Ascending aorta (tissue), 2 donors: Measurements from ENCODE around the gene EMC8. TPM values are rescaled to one million over a fixed set of nuclear protein-coding genes. Genes with fewer than 3 reads are reported as not detected.

Experiments used
- DNase-seq, 2 donors: peaks; one replicate each; pipeline ENCODE4 v3.0.0-alpha.2; 2019; ENCODE audit warnings: low spot score in 2 of 2
- H3K27ac ChIP-seq, 2 donors: fragments of 200-600 bp; sonication (generic); one replicate each; pipeline ENCODE4 v1.5.1; 2016 to 2017; ENCODE audit warnings: mild to moderate bottlenecking in 1 of 2
- H3K27me3 ChIP-seq: fragments of 200-600 bp; sonication (generic); one replicate; pipeline ENCODE4 v1.5.1; 2017
- H3K36me3 ChIP-seq, 2 donors: fragments of 200-600 bp; sonication (generic); one replicate each; pipeline ENCODE4 v1.5.1; 2016
- H3K4me1 ChIP-seq, 2 donors: fragments of 200-600 bp; sonication (generic); one replicate each; pipeline ENCODE4 v1.5.1; 2016 to 2017; ENCODE audit warnings: mild to moderate bottlenecking in 1 of 2
- H3K4me3 ChIP-seq, 2 donors: fragments of 200-600 bp; sonication (generic); one replicate each; pipeline ENCODE4 v1.5.1; 2016 to 2017; ENCODE audit warnings: mild to moderate bottlenecking in 1 of 2
- H3K9me3 ChIP-seq, 2 donors: fragments of 200-600 bp; sonication (generic); one replicate each; pipeline ENCODE4 v1.5.1; 2016
- CTCF ChIP-seq, 3 experiments: fragments of 200-600 bp in 2 of 3; fragments of 450-650 bp in 1 of 3; sonication (generic) in 2 of 3; IDR thresholded peaks; one replicate each; pipeline ENCODE4 v1.5.1; 2016 to 2019; ENCODE audit warnings: antibody characterized with exemption in 3 of 3, mild to moderate bottlenecking in 1 of 3, moderate library complexity in 1 of 3
- intact Hi-C: fragments of 100-400 bp; cut with DNase I; formaldehyde crosslinking; loops from one replicate; pipeline ENCODE4 v1.15.1; 2023
- total RNA-seq: library from RNA; depleted of rRNA; stranded (reverse); fragments of >200 nt; gene quantifications from one replicate; pipeline ENCODE4 v1.1.0, GENCODE V29; 2016

The EMC8 gene
- total RNA-seq, 1 donor from 2014 or later: 11.9 TPM

- no peak for TF ChIP-seq CTCF (IDR thresholded peaks at IDR 0.05)
- Histone ChIP-seq H3K9me3 (no peaks in the 10 kb centered on the region), H3K4me1 (no peaks in the 10 kb centered on the region), H3K36me3 (no peaks in the 10 kb centered on the region), H3K4me3 (no peak overlapping the region), H3K27me3 (no peaks in the 10 kb centered on the region), H3K27ac (no peak overlapping the region)
- intact Hi-C loops: no loop called here
- DNase-seq: no peak
These were observed 37.6 kb upstream of the EMC8 start for GRCh38 chr16:85836706-85837582.

GRCh38 chr16:85835956-85836705 lies 36.8 kb upstream of the EMC8 start:
- no peak for TF ChIP-seq CTCF (IDR thresholded peaks at IDR 0.05)
- H3K27me3 ChIP-seq: no peaks in the 10 kb centered on the region
- no peaks in the 10 kb centered on the region for H3K36me3 ChIP-seq
- intact Hi-C loops: no loop called here
- H3K9me3 ChIP-seq: no peaks in the 10 kb centered on the region
- H3K4me1 ChIP-seq: no peaks in the 10 kb centered on the region
- H3K4me3 ChIP-seq: no peak overlapping the region
- DNase-seq: no peak
- H3K27ac ChIP-seq: no peak overlapping the region

- Histone ChIP-seq H3K9me3 (no peaks in the 10 kb centered on the region), H3K36me3 (no peaks in the 10 kb centered on the region), H3K4me3 (no peak overlapping the region), H3K27ac (no peak overlapping the region), H3K4me1 (no peaks in the 10 kb centered on the region), H3K27me3 (no peaks in the 10 kb centered on the region)
- DNase-seq: no peak
- no peak for TF ChIP-seq CTCF (IDR thresholded peaks at IDR 0.05)
- intact Hi-C loops: no loop called here
These were observed 35.9 kb upstream of the EMC8 start for GRCh38 chr16:85835227-85835751.

- no peak for TF ChIP-seq CTCF (IDR thresholded peaks at IDR 0.05)
- no peaks in the 10 kb centered on the region for H3K36me3 ChIP-seq
- no peak overlapping the region for H3K27ac ChIP-seq
- intact Hi-C loops: no loop called here
- DNase-seq: no peak
- no peaks in the 10 kb centered on the region for H3K9me3 ChIP-seq
- H3K27me3 ChIP-seq: no peaks in the 10 kb centered on the region
- no peak overlapping the region for H3K4me3 ChIP-seq
- H3K4me1 ChIP-seq: no peaks in the 10 kb centered on the region
These were observed 35.4 kb upstream of the EMC8 start for GRCh38 chr16:85834741-85835140.

- Histone ChIP-seq H3K36me3 (no peaks in the 10 kb centered on the region), H3K9me3 (no peaks in the 10 kb centered on the region), H3K4me1 (no peaks in the 10 kb centered on the region), H3K27me3 (no peaks in the 10 kb centered on the region), H3K4me3 (no peak overlapping the region), H3K27ac (no peak overlapping the region)
- DNase-seq: no peak
- no peak for TF ChIP-seq CTCF (IDR thresholded peaks at IDR 0.05)
- intact Hi-C loops: no loop called here
These were observed 34.0 kb upstream of the EMC8 start for GRCh38 chr16:85833219-85833920.
